NCI-H2196 (cell line): ENCODE results near the gene FAM236A.
"Not testable (repeated sequence)": the region's sequence is repeated elsewhere in the genome, so short reads cannot be mapped to it uniquely, and the experiment has no call there.

Experiments used
- DNase-seq: peaks from one replicate; lab custom pipeline; 2025; ENCODE audit not compliant: unreplicated experiment; lab: John Stamatoyannopoulos, UW

Gene FAM236A

DNA sequence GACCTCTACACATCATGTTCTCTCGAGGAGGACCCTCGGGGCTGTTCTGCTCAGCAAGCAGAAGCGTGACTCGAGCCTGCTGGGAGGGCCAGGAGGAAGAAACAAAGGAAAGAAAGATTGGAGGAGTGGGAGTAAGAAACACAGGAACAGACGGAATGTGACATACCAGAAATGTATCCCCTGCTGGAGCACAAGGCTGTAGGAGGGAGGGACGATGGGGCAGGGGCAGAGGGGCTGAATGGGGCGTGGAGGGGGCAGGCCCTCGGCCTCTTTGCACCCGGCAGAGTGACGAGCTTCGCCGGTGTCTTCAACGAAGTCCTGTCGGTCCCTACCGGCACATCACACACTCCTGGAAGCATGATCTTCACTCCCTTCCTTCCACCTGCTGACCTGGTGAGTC, at the start of gene FAM236A:
FAM236A (plus strand) TSS at position 301 of the 400 bp plus-strand sequence; CDS start at position 358, 57 bp downstream.
- not testable (repeated sequence) for DNase-seq

DNA sequence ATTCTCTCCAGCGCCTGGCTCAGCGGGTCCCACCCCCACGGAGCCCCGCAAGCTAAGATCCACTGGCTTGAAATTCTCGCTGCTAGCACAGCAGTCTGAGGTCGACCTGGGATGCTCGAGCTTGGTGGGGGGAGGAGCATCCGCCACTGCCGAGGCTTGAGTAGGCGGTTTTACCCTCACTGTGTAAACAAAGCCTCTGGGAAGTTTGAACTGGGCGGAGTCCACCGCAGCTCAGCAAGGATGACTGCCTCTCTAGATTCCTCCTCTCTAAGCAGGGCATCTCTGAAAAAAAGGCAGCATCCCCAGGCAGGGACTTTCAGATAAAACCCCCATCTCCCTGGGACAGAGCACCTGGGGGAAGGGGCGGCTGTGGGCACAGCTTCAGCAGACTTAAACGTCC, 48.3 kb upstream of the FAM236A start:
- not testable (repeated sequence) for DNase-seq

DNA sequence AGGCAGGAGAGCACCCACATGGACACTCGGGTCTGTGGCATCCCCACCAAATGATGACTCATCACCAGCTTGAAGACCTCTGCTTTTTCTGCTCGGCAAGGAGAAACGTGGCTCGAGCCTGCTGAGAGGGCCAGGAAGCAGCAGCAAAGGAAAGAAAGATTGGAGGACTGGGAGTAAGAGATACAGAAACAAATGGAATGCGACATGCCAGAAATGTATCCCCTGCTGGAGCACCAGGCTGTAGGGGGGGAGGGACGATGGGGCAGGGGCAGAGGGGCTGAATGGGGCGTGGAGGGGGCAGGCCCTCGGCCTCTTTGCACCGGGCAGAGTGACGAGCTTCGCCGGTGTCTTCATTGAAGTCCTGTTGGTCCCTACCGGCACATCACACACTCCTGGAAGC, 25.7 kb upstream of the FAM236A start, which contains the start of gene FAM236C:
FAM236C (plus strand) TSS at position 301 of the 400 bp plus-strand sequence. CDS start 100 bp downstream, outside the sequence.
- not testable (repeated sequence) for DNase-seq

DNA sequence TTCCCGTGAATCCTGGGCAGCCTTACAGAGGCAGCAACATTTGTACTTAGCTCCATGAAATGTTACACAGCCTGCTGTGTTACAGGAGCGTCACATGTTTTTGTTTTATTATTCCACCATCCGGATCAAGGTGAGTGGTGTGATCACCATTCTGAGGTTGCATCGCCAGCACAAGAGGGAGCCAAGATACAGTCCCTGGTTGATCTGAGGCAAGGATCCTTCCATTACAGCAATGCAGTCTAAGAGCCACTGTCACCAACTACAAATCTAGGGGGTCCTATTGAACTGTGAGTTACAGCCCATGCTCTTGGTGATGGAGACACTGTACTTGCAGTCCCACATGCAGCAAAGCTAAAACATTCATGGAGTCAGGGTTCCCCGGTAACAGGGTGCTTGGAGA, 21.9 kb upstream of the FAM236A start:
- DNase-seq, result not testable (repeated sequence)

DNA sequence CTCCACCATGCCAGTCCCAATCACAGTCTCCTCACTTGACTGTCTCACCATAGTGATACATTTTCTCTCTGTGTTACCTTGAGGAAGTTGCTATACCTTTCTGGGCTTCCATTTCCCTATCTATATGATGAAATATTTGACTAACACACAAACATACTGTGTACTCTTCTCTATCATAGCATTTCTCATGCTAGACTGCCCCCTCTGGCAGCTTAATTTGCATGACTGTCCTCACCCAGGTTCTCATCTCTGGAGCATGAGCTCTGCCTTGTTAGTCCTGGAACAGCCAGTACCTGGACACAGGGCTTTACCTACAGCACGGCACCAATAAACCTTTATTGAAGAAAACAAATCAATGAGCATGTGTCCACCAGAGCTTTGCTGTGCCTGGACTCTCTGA, 5.7 kb upstream of the FAM236A start:
- not testable (repeated sequence) for DNase-seq

DNA sequence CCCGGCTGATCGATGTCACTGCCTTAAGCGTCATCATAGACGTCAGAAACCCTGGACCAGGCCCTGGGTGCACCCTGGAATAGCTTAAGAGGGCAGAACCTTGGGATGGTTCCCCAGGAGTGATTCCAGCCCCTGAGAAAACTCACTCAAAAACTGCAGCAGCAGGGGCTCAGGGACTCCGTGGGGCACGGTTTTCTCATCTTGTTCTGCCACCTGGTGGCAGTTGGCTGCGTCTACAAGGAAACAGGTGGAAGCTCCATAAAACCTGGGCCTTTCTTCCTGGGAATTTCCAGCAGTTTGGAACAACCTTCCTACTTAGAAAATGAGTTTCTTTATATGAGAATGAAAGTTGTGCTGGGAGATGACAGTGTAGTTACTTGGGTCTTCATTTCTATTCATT, 1.6 kb upstream of the FAM236A start:
- not testable (repeated sequence) for DNase-seq

DNA sequence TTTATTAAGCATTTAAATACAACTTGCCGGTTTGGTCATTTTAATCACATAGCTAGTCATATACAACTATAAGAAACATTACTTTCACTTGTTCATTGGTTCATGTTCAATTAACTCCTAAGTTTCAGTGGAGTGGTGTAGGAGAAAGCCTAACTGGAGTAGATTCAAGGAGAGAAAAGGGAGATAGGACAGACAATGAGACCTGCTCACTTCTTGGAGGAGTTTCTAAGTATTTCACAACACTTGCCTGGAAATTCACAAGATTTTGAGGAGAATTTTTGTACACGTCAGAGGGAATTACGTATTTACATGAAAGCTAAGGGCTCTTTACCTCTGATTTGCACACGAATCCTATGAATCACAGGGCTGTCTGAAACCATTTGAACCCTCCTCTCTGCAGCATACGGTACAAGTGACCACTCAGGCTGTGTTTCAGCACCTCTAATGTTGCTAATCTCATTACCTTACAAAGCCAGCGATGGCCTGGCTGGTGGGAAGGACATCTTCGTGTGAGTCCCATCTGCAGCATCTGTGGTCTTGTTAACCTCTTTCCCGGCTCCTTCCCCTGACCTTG, 1.0 kb upstream of the FAM236A start:
- not testable (repeated sequence) for DNase-seq

DNA sequence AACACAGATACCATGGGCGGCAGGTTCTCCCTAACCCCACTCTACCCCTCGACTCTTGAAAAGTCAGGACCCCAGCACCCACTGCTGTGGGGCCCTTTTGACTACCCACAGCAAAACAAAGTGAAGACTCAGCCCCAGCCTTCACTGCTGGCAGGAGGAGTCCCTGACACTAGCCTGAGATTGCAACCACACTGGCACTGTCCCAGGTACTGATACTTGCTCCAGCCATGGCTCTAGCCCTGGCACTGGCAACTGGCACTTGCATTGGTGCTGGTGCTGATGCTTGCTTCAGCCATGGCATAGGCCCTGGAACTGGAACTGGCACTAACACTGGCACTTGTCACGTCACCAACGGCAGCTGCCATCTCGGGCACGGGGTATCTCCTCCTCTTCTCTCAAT, 4.3 kb downstream of the FAM236A start:
- DNase-seq, result not testable (repeated sequence)

DNA sequence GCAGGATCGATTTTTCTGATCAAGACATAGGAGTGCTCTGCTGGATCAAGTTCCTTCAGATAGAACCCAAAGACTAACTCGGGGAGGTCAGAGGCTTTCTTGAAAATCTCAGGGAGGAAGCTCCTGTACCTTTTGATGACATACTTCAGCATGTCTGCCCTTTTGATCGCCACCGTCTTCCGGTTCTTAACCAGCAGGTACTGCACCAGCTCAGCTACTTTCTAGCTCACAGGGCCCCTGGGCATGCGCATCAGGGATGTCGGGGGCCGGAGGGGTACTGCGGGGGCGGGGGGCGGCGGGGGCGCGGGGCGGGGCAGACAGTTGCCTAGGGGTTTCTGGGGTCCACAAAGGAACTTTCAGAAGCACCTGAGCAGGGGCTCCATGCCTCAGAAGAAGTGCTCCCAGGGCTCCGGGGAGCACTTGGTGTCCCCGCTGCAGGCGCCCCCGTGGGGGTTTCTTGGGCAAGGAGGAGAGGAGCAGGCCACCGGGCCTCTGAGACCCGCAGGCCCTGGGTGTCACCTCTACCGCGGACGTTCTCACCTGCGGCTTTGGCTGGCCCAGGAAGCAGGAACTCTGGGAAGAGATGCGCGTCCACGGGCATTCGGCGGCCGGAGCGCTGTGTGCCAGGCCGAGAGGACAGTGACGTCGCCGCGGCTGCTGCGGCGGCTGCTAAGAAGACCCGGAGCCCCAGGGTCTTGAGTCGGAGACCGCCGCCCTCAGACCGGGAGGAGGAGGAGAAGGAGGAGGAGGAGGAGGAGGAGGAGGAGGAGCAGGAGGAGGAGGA, 5.2 kb downstream of the FAM236A start:
- DNase-seq, result not testable (repeated sequence)

DNA sequence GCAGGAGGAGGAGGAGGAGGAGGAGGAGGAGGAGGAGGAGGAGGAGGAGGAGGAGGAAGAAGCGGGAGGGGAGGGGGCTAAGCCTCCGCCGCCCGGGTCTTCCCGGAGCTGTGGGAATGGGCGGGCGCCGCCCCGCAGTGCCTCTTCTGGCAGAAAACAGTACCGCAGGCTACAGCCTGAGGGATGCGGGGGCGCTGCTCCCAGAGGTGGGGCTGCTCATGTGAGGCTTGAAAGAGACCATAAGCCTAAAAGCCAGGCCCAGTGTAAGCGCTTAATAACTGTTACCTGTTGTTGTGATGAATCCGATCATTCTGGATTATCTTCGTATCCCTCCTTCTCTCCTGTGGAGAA, 5.8 kb downstream of the FAM236A start, which contains the start of gene DMRTC1:
DMRTC1 (minus strand) TSS at position 19 of the 351 bp plus-strand sequence. CDS start 68,143 bp downstream, outside the sequence.
- not testable (repeated sequence) for DNase-seq

DNA sequence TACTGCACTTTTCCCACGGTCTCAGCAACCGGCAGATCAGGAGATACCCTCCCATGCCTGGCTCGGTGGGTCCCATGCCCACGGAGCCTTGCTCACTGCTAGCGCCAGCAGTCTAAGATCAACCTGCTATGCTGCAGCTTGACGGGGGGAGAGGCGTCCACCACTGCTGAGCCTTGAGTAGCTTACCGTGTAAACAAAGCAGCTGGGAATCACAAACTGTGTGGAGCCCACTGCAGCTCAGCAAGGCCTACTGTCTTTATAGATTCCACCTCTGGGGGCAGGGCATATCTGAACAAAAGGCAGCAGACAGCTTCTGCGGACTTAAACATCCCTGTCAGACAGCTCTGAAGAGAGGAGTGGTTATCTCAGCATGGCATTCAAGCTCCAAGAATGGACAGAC, 22.0 kb downstream of the FAM236A start:
- not testable (repeated sequence) for DNase-seq

DNA sequence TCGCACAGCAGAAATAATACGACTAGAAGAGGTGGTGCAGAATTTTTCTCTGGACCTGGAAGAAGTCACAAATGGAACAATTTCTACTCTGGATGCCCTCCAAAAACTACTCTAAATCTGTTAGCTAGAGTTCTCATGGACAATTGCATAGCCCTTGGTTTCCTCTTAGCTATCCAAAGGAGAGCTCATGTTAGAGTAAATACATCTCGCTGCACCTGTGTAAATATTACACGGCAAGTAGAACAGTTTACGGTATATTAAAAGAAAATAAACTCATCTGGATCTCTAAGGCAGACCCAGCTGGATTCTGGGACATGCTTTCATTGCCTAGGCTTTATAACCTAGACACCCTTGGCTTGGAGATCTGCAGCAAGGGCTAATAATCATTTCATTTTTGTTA, 33.9 kb downstream of the FAM236A start:
- DNase-seq, result not testable (repeated sequence)

DNA sequence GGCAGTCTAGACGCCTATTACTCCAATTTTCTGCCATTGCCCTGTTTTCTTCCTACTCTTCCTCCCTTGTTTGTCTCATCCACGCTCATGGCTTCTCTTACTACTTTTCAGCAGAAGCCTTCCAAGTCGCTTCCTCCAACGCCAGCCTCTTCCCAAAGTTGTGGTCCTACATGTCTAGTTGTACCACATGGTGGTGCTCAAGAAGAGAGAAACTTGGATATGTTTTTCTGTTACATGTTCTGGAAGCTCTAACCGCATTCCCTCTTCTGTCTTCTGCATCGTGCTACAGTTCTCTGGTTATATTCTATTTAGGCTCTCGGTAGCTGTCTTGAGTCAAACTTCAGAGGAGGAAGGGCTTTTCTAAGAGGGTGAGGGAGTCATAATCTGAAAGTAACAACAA, 36.9 kb downstream of the FAM236A start:
- not testable (repeated sequence) for DNase-seq

DNA sequence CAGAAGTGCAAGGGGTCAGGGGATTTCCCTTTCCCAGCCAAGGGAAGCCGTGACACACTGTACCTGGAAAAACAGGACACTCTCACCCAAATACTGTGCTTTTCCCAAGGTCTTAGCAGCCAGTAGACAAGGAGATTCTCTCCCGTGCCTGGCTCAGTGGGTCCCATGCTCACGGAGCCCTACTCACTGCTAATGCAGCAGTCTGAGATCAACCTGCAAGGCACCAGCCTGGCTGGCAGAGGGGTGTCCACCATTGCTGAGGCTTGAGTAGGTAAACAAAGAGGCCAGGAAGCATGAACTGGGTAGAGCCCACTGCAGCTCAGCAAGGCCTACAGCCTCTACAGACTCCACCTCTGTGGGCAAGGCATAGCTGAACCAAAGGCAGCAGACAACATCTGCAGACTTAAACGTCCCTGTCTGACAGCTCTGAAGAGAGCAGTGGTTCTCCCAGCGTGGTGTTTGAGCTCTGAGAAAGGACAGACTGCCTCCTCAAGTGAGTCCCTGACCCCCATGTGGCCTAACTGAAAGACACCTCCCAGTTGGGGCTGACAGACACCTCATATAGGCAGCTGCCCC, 43.0 kb downstream of the FAM236A start:
- DNase-seq, result not testable (repeated sequence)
